IMR-90 (cell line): ENCODE results near the gene PMF1. TPM values are rescaled to one million over a fixed set of nuclear protein-coding genes. Genes with fewer than 3 reads are reported as not detected.
A peak's percentile ranks its signal among the peaks of the same experiment; 100 is the strongest.

Source experiments
- ATAC-seq: fragments of 200-7000 bp; cut with Tn5 transposase; 2 replicates; pipeline ENCODE4 v1.9.1; 2020; ENCODE audit warnings: low read depth, mild to moderate bottlenecking, moderate library complexity
- BruUV-seq: library from RNA; stranded (reverse); fragments of 400-500 nt; replicated peaks from 2 replicates; lab custom pipeline; 2021; lab: Mats Ljungman, UMichigan
- CTCF ChIA-PET: fragments of 300-600 bp; formaldehyde crosslinking; extraction: SDS; loops from one replicate; lab custom pipeline; 2021; ENCODE audit warnings: antibody characterized with exemption; lab: Yijun Ruan, JAX
- POLR2A ChIA-PET: fragments of 300-600 bp; sonication (Branson Sonifier 250); formaldehyde crosslinking; loops from one replicate; lab custom pipeline; 2022; ENCODE audit warnings: antibody characterized with exemption; ENCODE audit not compliant: unreplicated experiment; lab: Charles Lee
- DNase-seq: peaks from one replicate; pipeline ENCODE4 v3.0.0; 2013
- H2AFZ ChIP-seq: replicated peaks from 2 replicates; pipeline ENCODE3; 2013; ENCODE audit warnings: low read length, mild to moderate bottlenecking; ENCODE audit not compliant: poor library complexity
- H2AK5ac ChIP-seq: 2 replicates; pipeline ENCODE4 v1.6.1; 2013; ENCODE audit warnings: low read depth, low read length, inconsistent platforms
- H2AK9ac ChIP-seq: replicated peaks from 2 replicates; pipeline ENCODE3; 2013; ENCODE audit warnings: mild to moderate bottlenecking, low read depth, low read length, moderate library complexity; ENCODE audit not compliant: poor library complexity
- H2BK120ac ChIP-seq: 2 replicates; pipeline ENCODE4 v1.6.1; 2013; ENCODE audit warnings: low read depth, low read length, inconsistent platforms
- H2BK15ac ChIP-seq: 3 replicates; pipeline ENCODE4 v1.6.1; 2013; ENCODE audit warnings: low read depth, low read length, inconsistent platforms
- H2BK20ac ChIP-seq: 2 replicates; pipeline ENCODE4 v1.6.1; 2013; ENCODE audit warnings: low read depth, mild to moderate bottlenecking, inconsistent platforms, low read length, moderate library complexity
- H2BK5ac ChIP-seq: 2 replicates; pipeline ENCODE4 v1.6.1; 2013; ENCODE audit warnings: mild to moderate bottlenecking, low read depth, low read length, inconsistent platforms; ENCODE audit not compliant: poor library complexity, severe bottlenecking
- H3K14ac ChIP-seq: replicated peaks from 2 replicates; pipeline ENCODE4 v1.6.1; 2013; ENCODE audit warnings: low read depth, low read length, inconsistent platforms
- H3K18ac ChIP-seq: 2 replicates; pipeline ENCODE4 v1.6.1; 2013; ENCODE audit warnings: low read depth, low read length, control low read depth
- H3K23ac ChIP-seq: 2 replicates; pipeline ENCODE4 v1.6.1; 2013; ENCODE audit warnings: low read depth, low read length, inconsistent platforms
- H3K27ac ChIP-seq: 2 replicates; pipeline ENCODE4 v1.5.1; 2013; ENCODE audit warnings: mild to moderate bottlenecking, control low read depth, low read length; ENCODE audit not compliant: insufficient read depth
- H3K27me3 ChIP-seq: 2 replicates; pipeline ENCODE4 v1.6.1; 2013; ENCODE audit warnings: low read length; ENCODE audit not compliant: control insufficient read depth, insufficient read depth
- H3K36me3 ChIP-seq: 2 replicates; pipeline ENCODE4 v1.6.1; 2013; ENCODE audit warnings: low read length, mixed read lengths; ENCODE audit not compliant: control insufficient read depth, insufficient read depth
- H3K4ac ChIP-seq: 2 replicates; pipeline ENCODE4 v1.6.1; 2013; ENCODE audit warnings: low read depth, low read length, inconsistent platforms
- H3K4me1 ChIP-seq: 2 replicates; pipeline ENCODE4 v1.6.1; 2013; ENCODE audit warnings: low read length, mixed read lengths; ENCODE audit not compliant: control insufficient read depth, insufficient read depth
- H3K4me2 ChIP-seq: 2 replicates; pipeline ENCODE4 v1.6.1; 2013; ENCODE audit warnings: low read depth, mild to moderate bottlenecking, control low read depth, low read length, moderate library complexity
- H3K4me3 ChIP-seq: 2 replicates; pipeline ENCODE4 v1.5.1; 2013; ENCODE audit warnings: low read depth, mild to moderate bottlenecking, control low read depth, low read length, moderate library complexity; ENCODE audit not compliant: insufficient read depth
- H3K56ac ChIP-seq: 2 replicates; pipeline ENCODE4 v1.6.1; 2013; ENCODE audit warnings: low read length, inconsistent platforms; ENCODE audit not compliant: insufficient read depth; ENCODE audit errors: extremely low read depth
- H3K79me1 ChIP-seq, 2 experiments: 2 replicates each; pipeline ENCODE4 v1.6.1; 2013; ENCODE audit warnings: low read length in 2 of 2, inconsistent platforms in 1 of 2, low read depth in 1 of 2
- H3K9ac ChIP-seq: 2 replicates; pipeline ENCODE4 v1.6.1; 2013; ENCODE audit warnings: low read depth, low read length, control low read depth
- H3K9me1 ChIP-seq: 2 replicates; pipeline ENCODE4 v1.6.1; 2013; ENCODE audit warnings: low read length, inconsistent platforms; ENCODE audit not compliant: insufficient read depth
- H3K9me3 ChIP-seq: 2 replicates; pipeline ENCODE4 v1.6.1; 2013; ENCODE audit warnings: low read length; ENCODE audit not compliant: control insufficient read depth, insufficient read depth
- H4K20me1 ChIP-seq: 2 replicates; pipeline ENCODE4 v1.6.1; 2013; ENCODE audit warnings: low read length, inconsistent platforms; ENCODE audit not compliant: insufficient read depth
- H4K5ac ChIP-seq: 2 replicates; pipeline ENCODE4 v1.6.1; 2013; ENCODE audit warnings: mild to moderate bottlenecking, low read depth, low read length, control low read depth
- H4K8ac ChIP-seq, 2 experiments: 2 replicates each; pipeline ENCODE4 v1.6.1; 2013; ENCODE audit warnings: low read depth in 2 of 2, low read length in 2 of 2, control low read depth in 1 of 2, inconsistent platforms in 1 of 2
- H4K91ac ChIP-seq: 2 replicates; pipeline ENCODE4 v1.6.1; 2013; ENCODE audit warnings: low read depth, low read length, inconsistent platforms; ENCODE audit not compliant: insufficient read depth
- BHLHE40 ChIP-seq: fragments of 150-350 bp; IDR thresholded peaks from 2 replicates; pipeline ENCODE4 v1.6.1; 2016; ENCODE audit warnings: mild to moderate bottlenecking, low read depth, low read length
- FOS ChIP-seq: fragments of 150-350 bp; IDR thresholded peaks from 2 replicates; pipeline ENCODE4 v1.6.1; 2016; ENCODE audit warnings: low read depth, low read length
- MAFK ChIP-seq: IDR thresholded peaks from 2 replicates; pipeline ENCODE4 v1.6.1; 2012; ENCODE audit warnings: low read depth, low read length, improper control_type of control experiment
- MAZ ChIP-seq: IDR thresholded peaks from 2 replicates; pipeline ENCODE4 v1.6.1; 2012; ENCODE audit warnings: low read depth, mild to moderate bottlenecking, low read length, improper control_type of control experiment, moderate library complexity, borderline replicate concordance
- MXI1 ChIP-seq: IDR thresholded peaks from 2 replicates; pipeline ENCODE4 v1.6.1; 2012; ENCODE audit warnings: low read depth, mild to moderate bottlenecking, low read length, moderate library complexity, borderline replicate concordance
- NFE2L2 ChIP-seq: fragments of 150-350 bp; IDR thresholded peaks from 2 replicates; pipeline ENCODE4 v1.6.1; 2016; ENCODE audit warnings: low read depth, mild to moderate bottlenecking, low read length
- POLR2A ChIP-seq: IDR thresholded peaks from 2 replicates; pipeline ENCODE4 v1.6.1; 2012; ENCODE audit warnings: mild to moderate bottlenecking, low read depth, low read length
- RAD21 ChIP-seq: IDR thresholded peaks from 2 replicates; pipeline ENCODE4 v1.6.1; 2012; ENCODE audit warnings: low read length, improper control_type of control experiment
- SMC3 ChIP-seq: fragments of 150-350 bp; IDR thresholded peaks from 2 replicates; pipeline ENCODE4 v1.6.1; 2016; ENCODE audit warnings: low read depth, mild to moderate bottlenecking, antibody characterized with exemption, low read length, moderate library complexity
- USF2 ChIP-seq: fragments of 150-350 bp; IDR thresholded peaks from 2 replicates; pipeline ENCODE4 v1.6.1; 2017; ENCODE audit warnings: mild to moderate bottlenecking, antibody characterized with exemption, low read length, low read depth
- WGBS, 2 experiments: methylation state at CpG; one replicate each; pipeline versions ENCODE4 v1.1.5 to v1.1.7; 2013; ENCODE audit warnings: missing lambda C conversion rate in 2 of 2; ENCODE audit not compliant: insufficient read length in 1 of 2; ENCODE audit errors: extremely low coverage in 2 of 2; 5-methylcytosine and 5-hydroxymethylcytosine counted together
- dilution Hi-C: fragments of 300-500 bp; cut with HindIII; formaldehyde crosslinking; loops from one replicate; pipeline ENCODE4 v1.14.3; 2018; ENCODE audit warnings: low sequenced_read_pairs; ENCODE audit not compliant: unreplicated experiment
- in situ Hi-C: fragments of 300-500 bp; cut with MboI; formaldehyde crosslinking; loops from 3 replicates; pipeline ENCODE4 v1.14.3; 2019; ENCODE audit warnings: low sequenced_read_pairs, inconsistent platforms, mixed read lengths
- intact Hi-C: fragments of 100-400 bp; cut with micrococcal nuclease; formaldehyde crosslinking; loops from 2 replicates; pipeline ENCODE4 v1.10.0; 2022
- polyA plus RNA-seq, 3 experiments: library from polyadenylated mRNA; depleted of rRNA; stranded (reverse); fragments of >200 nt; gene quantifications; 2 replicates each; pipeline ENCODE4 v1.2.3, GENCODE V29; 2012; ENCODE audit warnings: low replicate concordance in 1 of 3
- total RNA-seq: library from RNA; depleted of rRNA; stranded (reverse); fragments of >200 nt; gene quantifications from 2 replicates; pipeline ENCODE4 v1.2.3, GENCODE V29; 2012

Gene PMF1
- total and polyA plus RNA-seq, 2 of the 4 experiments (the other 2 are of a cell fraction), result 54.8 to 73.4 TPM

DNA sequence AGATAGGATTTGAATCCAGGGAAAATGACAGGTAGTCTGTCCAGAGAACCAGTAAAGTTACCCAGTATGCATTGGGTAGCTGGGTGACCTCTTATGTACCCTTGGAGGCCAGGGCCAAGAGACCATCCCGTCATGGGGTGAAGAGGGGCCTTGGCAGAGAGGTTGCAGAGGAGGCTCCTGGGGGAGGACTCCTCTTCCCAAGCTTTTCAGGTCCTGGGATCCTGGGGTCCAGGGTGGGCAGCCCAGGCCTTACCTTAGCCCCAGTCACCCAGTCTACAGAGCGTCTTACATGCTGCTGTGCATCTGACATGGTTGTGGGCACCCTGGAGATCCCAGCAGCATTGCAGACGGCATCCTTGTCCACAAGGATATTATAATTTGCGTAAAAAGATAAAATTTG is 14.0 kb downstream of the PMF1 start:
- CTCF ChIA-PET, result interaction anchor here (1.3 kb wide), 1 partner anchor 130 kb away, joined by 3 read pairs; no protein-coding TSS in a partner anchor
- Histone ChIP-seq H3K9me3 (no peaks in the 10 kb centered on the region), H3K4me2 (no peak overlapping the region), H2BK20ac (no peak overlapping the region), H3K14ac (no peak overlapping the region), H3K4ac (no peak overlapping the region), H3K56ac (no peak overlapping the region), H3K36me3 (peaks cover 21% of the 10 kb centered on the region), H3K9me1 (peaks cover 6% of the 10 kb centered on the region), H3K27ac (no peak overlapping the region), H2AK5ac (no peak overlapping the region), H3K79me1 (peaks cover 4 to 16% of the 10 kb centered on the region in 2 experiments), H2BK15ac (no peak overlapping the region), H4K91ac (no peak overlapping the region), H3K27me3 (no peaks in the 10 kb centered on the region), H2AFZ (no peak overlapping the region), H4K8ac (no peak overlapping the region), H4K20me1 (no peaks in the 10 kb centered on the region), H3K23ac (no peak overlapping the region), H3K18ac (no peak overlapping the region), H3K9ac (no peak overlapping the region), H2BK120ac (no peak overlapping the region), H4K5ac (no peak overlapping the region), H2BK5ac (no peak overlapping the region), H3K4me3 (no peak overlapping the region), H2AK9ac (peak overlapping the region; percentile 65), H3K4me1 (peaks cover 4% of the 10 kb centered on the region; the same call in 1 of the 2 replicates)
- 92% methylated on average over 2 of the region's 4 CpGs; no CpG with 5 or more reads in 1 of the 2 experiments for WGBS, 2 experiments
- no TSS peak for BruUV-seq
- TF ChIP-seq SMC3 (no peak), RAD21 (no peak), POLR2A (no peak), FOS (no peak), NFE2L2 (no peak), MAZ (no peak), BHLHE40 (no peak), MAFK (no peak), USF2 (no peak), MXI1 (no peak)
- POLR2A ChIA-PET, result no interaction called here
- dilution Hi-C loops (no loop called here), intact Hi-C loops (no loop called here), in situ Hi-C loops (loop anchor here (5.0 kb wide), 1 partner anchor 79 kb away; no protein-coding TSS in a partner anchor)
- no peak for ATAC-seq
- no peak for DNase-seq
